Esophagus mucosa (tissue), 1 donor: ENCODE measurements around the gene NLRP3. TPM values are rescaled to one million over a fixed set of nuclear protein-coding genes. Genes with fewer than 3 reads are reported as not detected.
"Not testable (repeated sequence)": the region's sequence is repeated elsewhere in the genome, so short reads cannot be mapped to it uniquely, and the experiment has no call there.

Source experiments
- ATAC-seq: fragments of 200-7000 bp; cut with Tn5 transposase; one replicate; pipeline ENCODE4 v1.9.1; 2020
- total RNA-seq: library from RNA; stranded (reverse); gene quantifications from one replicate; pipeline ENCODE4 v1.2.4, GENCODE V29; 2023
- donor health status: DM: yes; HTN: yes; CAD: no.

The NLRP3 gene
- total RNA-seq, 1 donor from 2014 or later, result 0.36 TPM

GRCh38 chr1:247471445-247472016 is 55.6 kb downstream of the NLRP3 start:
- no peak for ATAC-seq

DNA sequence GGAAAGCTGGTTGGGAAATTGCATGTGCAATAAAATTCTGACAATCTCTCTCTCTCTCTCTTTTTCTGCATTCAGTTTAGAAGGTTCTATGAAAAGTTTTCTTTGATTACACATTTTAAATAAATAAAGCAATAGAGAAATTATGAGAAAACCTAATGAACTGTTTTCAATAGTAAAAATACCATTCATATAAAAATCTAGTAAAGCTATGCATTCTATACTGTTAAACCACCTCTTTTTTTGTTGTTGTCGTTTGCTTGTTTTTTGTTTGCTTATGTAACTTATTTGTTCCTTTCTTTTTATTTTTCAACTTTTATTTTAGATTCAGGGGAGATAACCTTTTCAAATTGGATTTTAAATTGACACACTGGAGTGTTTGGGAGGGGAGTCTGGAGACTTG is 56.1 kb downstream of the NLRP3 start:
- no peak for ATAC-seq

DNA sequence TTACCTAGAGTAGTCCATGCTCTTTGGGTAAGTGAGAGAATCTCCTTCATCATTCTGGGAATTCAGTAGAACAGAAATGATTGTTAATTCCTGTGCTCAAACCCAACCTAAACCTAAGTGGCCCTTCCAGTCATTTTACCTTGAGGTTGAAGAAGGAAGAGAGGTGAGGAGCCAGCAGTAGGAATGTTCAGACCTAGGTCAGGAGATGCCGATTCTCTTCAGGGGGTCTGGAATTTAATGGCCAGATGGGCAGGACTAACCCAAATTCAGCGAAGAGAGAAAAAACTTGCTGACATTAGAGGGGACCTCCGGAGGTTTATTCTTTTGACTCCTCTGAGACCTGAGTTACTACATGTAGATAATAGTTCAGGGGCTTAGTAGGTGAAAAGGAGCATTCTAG is 58.4 kb downstream of the NLRP3 start:
- no peak for ATAC-seq

DNA sequence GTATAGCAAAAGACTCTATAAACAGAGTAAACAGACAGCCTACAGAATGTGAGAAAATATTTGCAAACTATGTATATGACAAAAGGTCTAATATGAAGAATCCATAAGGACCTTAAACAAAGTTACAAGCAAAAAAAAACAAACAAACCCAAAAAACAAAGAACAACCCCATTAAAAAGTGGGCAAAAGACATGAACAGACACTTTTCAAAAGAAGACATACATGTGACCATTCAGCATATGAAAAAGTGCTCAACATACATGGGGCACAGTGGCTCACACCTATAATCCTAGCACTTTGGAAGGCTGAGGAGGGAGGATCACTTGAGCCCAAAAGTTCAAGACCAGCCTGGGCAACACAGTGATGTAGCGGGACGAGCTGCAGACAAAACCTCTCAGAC is 59.8 kb downstream of the NLRP3 start:
- no peak for ATAC-seq

DNA sequence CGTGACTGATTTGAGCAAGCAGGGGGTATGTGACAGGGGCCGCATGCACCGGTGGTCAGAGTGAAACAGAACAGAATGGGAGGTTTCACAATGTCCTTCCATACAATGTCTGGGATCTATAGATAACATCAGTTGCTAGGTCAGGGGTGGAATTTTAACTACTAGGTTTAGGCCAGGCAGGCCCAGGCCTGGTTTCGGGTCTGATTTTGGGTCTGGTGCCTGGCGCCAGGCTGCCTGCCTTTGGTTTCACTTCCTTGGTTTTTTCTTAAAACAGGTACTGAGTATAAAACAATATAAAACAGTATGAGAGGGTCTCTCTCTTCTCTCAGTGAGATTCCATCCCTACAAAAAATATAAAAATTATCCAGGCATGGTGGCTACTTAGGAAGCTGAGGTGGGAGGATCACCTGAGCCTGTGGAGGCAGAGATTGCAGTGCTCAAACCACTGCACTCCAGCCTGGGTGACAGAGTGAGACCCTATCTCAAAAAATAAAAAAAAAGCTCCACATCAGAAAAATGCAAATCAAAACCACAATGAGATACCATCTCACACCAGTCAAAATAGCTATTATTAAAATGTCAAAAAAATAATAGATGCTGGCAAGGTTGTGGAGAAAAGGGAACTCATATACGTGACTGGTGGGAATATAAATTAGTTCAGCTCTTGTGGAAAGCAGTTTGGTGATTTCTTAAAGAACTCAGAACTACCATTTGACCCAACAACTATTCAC is 60.5 kb downstream of the NLRP3 start:
- not testable (repeated sequence) for ATAC-seq

GRCh38 chr1:247482747-247483146 is 66.8 kb downstream of the NLRP3 start:
- ATAC-seq, result no peak

DNA sequence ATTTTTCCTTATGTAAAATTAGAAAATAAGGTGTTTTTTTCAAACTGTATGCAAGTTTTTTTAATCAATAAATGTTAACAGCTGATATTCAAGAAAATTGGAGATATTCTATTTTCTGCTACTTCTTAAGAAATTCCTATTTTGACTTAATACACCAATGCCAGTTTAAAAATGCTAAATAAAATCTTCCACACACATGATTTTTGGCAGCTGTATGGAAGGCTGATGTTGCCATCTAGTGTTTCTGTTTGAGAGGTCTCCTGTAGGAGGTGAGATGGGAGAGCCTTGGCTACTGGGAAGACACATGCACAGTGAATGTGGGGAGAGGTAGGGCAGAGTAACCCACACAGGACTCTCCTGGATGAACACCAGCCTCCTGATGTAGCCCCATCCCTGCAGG is 71.1 kb downstream of the NLRP3 start:
- ATAC-seq, result peak; percentile 53

DNA sequence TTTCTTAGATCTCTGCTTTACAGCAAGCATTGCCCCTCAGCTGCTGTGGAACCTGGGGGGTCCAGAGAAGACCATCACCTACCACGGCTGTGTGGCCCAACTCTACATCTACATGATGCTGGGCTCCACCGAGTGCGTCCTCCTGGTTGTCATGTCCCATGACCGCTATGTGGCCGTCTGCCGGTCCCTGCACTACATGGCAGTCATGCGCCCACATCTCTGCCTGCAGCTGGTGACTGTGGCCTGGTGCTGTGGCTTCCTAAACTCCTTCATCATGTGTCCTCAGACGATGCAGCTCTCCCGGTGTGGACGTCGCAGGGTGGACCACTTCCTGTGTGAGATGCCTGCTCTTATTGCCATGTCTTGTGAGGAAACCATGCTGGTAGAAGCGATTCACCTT is 75.4 kb downstream of the NLRP3 start:
- no peak for ATAC-seq

- no peak for ATAC-seq
Measured at GRCh38 chr1:247493106-247493505, 77.1 kb downstream of the NLRP3 start.

DNA sequence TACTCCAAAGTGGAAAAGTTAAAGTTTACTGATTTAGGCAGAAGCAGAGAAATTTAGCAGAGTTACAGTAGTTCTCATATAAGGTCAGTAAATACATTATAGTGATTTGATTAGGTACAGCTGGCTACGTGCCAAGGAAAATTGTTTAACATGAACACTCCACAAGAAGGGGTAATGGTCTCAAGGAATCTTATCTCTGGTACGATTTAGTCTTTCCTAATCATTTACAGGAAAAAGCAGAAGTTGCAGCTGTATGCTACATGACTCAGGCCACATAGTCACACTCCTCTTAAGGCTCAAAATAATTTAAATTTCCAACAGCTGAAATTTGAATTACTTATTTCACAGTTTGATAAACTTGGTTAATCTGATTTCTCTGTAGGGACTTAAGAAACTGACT is 78.8 kb downstream of the NLRP3 start:
- no peak for ATAC-seq

DNA sequence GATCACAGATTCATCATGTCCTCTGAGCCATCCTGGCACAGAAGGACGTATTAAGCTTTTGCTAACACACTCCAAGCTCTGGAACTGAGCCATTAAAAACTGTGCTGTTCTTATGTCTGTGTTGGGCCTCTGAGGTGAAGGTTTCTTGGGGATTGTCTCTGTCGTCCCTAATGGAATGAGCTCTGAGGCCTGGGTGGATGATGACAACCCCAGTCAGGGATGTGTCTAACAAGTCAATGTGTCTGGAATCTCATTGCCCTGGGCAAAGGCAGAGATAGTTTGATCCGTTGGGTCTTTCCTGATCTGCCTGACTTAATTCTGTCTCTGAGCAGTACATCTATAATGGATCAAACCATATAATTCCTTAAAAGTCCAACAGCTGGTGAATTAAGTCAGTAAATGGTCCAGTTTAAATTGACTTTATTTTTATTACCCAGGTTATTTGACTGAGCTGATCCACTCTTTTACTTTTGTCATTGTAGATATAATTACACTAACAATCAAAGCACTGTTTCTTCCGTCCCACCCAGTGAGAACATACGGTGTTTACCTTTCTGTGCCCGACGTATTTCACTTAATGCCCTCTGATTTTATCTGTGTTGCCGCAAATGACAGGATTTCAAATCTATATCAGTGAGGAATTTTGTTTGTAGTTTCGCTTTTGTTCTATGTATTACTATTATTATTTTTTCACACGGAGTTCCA is 80.8 kb downstream of the NLRP3 start:
- ATAC-seq, result no peak

Other genes starting within 250 kb of the NLRP3 start
- 7.5 TPM for gene ZNF124, start 244.2 kb upstream of the NLRP3 start, total RNA-seq
- gene VN1R5, start 160.1 kb upstream of the NLRP3 start, total RNA-seq, result not detected
- gene ZNF496, start 84.3 kb upstream of the NLRP3 start, total RNA-seq, result 6.8 TPM
- gene OR2B11, start 41.9 kb downstream of the NLRP3 start, total RNA-seq, result not detected
- gene OR2C3, start 120.3 kb downstream of the NLRP3 start, total RNA-seq, result not detected
- gene GCSAML, start 133.0 kb downstream of the NLRP3 start, total RNA-seq, result not detected
- not detected for gene OR2G2, start 172.2 kb downstream of the NLRP3 start, total RNA-seq
- gene OR2G3, start 189.4 kb downstream of the NLRP3 start, total RNA-seq, result not detected